Measurements from ENCODE around the gene ZBTB7C.
A peak's percentile ranks its signal among the peaks of the same experiment; 100 is the strongest.

Gene ZBTB7C

DNA sequence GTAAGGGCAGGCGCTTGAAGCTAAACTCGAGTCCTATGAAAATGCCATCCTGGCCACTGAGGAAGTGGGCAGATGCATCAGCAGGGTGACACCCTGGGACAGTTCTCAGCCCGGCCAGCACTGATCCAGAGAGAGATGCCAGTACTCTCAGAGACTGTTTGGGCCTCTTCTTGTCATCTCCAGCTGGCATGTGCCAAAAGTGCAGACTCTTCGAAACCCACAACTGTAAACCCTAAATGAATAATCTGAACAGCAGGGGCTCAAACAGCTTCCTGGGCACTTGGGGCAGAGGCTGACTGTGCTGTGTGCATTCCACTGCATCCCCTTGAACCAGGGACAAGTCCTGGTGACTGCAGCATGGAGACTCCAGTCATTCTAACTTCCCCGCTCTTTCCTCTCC, 274.6 kb downstream of the ZBTB7C start:
- DNase-seq = no peak

DNA sequence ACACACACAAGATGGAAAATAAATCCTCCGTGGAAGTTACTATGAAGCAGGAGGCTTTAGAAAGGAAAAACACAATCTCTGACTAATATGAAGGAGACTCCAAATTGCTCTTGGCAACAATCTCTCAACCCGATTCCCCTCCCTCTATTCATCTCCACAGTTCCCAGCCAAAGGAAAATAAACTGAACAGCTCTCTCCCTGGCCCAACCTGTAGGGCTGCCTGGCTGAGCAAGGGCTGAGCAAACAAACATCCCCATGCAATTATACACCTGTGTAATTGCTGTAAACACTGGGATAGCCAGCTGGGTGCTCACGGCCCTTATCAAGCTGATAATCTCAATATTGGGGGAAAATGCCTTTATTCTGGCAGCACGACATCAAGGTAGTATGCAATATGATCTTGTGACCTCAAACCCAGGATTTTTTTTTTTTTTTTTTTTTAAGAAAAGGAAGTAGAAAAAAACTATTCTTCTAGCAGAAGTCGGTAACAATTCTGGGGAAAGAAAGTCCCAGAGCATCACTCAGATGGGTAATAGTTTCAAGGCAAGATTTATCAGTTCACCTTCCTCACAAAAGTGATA, 275.4 kb downstream of the ZBTB7C start:
- DNase-seq = peak; percentile 65 to 68

DNA sequence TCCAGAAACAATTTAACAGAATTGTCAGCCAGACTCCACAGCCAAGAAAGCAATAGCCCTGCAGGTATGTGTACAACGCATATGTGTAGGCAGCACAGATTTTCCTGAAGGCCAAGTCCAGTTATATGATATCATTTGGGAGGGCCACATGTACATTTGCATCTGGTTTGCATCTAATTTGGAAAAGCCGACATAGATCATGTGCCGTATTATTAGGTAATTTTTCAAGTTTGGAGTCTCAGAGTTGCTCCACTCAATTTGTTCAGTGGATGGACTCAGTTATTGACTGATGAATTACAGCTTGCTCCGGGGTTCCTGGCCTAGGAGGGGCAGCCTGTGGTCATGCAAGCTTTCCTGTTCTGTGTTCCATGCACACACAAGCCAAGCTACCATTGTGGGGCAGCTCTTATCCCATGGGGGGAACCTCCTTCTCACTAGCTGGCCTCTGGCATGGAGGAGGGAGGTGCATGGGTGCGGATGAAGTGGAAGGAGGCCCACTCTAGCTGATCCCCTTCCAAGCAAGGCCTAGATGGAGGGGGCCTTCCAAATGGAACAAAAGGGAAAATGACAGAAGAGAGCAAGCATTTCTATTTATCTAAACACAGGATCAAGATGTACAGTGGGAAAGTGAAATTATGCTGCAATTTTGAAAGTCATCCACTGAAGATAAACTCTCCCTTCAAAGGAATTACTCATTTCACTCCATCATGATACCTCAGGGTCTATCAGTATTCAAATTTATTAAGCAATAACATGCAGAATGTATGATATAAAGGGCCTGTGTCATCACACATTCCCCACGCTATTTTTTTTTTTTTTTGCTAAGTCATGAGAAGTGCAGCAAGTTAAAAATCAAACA, 276.2 kb downstream of the ZBTB7C start:
- no peak for DNase-seq

DNA sequence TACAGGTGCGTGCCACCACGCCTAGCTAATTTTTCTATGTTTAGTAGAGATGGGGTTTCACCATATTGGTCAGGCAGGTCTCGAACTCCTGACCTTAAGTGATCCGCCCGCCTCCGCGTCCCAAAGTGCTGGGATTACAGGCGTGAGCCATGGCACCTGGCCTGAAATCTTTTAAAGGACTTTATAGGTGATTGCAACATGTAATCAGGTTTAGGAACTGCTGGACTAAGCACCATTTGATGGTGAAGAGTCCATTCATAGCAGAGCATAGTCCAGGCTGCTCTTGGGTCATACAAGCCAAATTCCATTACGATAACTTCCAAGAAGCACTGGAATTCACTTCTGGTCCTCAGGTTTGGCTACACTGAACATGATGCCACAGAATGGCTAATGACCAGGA, 278.1 kb downstream of the ZBTB7C start:
- DNase-seq = no peak

DNA sequence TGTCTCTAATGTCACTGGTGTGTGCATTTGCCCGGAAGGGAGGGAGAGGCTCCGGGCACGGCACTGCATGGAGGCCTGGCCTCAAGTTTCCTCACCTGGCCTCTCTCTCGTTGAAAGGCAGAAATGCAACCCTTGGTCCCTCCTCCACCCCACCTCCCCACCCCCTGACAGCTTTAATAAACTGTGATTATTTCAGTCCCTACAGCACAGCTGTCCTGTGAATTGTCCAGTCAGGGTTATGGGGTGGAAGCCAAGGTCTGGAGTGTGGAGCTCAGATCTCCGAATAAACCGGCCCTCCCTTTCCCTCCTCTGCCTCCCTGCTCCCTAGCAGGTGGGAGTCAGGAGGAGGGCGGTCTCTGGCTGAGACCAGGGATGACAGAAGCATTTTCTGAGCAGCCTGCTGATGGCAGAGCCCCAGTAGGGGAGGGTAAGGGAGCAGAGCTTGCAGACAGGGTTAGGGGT, 279.5 kb downstream of the ZBTB7C start:
- peak; percentile 75 for DNase-seq

DNA sequence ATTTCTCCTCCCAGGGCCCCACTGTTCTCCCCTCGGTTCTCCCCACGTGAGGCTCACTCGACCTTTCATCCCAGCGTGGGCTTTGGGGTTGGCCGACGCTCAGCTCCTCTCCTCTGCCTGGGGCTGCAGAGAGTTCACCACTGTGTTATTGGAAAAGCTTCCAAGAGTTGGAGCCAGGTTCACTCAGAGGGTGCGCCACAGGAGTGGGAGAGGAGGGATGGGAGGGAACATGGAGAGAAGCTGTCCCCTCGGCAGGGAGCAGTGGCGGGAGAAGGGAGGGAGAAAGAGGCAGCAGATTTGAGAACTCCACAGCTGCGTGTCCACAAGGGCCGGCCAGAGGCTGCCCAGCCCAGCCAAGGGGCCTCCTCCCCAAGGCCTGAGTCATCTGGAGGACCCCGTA, 281.6 kb downstream of the ZBTB7C start:
- no peak for DNase-seq

DNA sequence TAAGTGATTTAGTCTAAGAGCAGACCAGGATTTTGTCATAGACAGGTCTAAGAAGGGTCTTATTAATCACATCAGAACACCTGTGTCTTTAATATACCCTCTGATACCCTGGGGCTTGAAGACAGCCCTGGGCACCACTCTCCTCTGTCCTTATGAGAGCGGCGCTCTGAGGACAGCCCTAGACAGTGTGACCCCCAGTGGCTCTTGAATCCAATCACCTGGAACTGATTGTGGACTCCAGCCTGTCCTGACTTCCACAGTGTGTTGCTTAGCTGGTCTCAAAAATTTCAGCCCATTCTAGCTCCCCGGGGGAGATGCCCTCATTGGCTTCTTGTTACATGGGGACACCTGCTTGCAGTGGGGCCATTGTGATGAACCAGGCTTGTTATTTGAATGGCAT, 282.9 kb downstream of the ZBTB7C start:
- no peak for DNase-seq

DNA sequence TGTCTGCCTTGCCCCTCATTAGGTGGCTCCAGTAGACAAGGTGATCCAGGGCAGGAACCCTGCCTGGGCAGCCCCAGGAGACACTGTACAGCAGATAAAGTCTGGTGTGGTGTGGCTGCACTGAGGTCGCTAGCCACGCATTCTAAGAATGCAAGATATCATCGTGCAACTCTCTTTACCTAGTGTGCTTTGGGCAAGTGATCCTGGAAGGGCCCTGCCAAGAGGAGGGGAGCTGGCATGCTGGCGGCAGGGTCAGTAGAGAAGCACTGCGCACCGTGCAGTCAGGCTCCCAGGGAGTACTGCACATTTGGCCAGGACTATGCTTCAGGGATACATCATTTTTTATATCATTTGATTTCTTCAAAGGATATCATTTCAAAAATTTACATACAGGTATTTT, 283.5 kb downstream of the ZBTB7C start:
- no peak for DNase-seq

DNA sequence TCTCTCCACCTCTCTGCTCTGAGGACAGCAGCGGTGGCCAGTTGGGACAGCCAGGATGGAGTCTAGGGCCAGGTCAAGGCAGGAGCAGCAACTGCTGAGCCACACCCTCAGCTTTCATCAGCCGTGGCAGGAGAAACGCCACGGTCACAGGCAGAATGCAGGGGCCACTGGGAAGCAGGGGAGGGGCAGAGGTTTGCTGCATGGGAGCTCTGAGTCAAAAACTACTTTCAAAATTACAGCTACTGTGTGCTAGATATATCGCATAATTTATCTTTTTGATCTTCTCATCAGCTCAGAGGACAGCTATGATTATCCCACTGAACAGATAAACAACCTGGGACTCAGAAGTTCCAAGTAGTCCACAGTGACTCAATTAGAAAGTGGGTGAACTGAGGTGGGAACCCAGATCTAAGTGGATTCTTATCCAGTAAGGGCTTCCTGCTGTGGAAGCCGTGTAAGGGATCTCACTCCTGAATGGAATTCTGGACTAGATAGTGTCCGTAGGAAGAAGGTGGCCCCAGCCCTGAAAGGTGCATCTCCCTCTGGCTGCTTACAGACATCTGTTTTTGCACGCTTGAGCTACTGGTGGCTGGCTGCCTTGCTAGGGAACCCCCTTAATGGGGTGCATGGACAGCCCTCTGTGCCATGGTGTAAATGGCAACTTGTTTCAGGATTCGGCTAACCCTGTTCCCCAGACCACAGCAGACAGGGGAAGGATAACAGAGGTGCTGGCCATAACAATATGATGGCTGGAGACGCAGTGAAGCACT, 284.1 kb downstream of the ZBTB7C start:
- DNase-seq = no peak

DNA sequence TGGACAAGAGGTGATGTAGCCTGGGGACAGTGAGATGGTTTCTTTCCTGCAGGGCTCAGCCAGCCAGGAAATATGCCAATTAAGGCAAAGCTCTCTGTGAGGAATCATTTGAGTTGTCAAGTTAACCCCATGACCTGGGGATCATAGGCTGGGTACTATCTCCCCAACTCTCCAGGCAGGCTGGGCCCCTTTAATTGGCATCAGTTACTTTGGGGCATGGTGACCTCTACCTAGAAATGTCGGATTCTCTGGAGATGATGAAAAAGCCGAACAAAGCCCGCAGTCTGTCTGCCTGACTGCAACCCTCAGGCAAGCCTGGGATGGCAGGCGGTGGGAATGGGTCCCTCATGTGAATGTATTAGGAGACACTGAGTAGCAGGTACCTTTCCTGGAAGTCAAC, 285.2 kb downstream of the ZBTB7C start:
- no peak for DNase-seq

DNA sequence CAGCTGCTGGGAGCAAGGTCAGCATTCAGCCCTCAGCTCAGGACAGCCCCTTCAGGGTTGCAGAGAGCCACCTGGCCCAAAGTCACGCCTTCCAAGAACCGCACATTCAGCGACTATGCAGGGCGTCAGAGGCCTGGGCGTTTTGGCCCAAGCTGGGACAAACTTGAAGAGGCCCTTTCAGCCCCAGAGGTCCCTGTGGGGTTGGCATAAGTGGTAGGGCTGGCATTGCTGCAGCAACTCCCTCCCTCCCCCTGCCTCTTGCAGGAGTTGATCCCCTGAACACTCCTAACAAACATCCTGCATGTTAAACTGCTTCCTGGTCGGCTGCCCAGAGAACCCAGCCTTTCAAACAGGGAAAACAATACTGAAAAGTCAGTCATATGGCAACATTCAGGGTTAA, 285.9 kb downstream of the ZBTB7C start:
- no peak for DNase-seq

DNA sequence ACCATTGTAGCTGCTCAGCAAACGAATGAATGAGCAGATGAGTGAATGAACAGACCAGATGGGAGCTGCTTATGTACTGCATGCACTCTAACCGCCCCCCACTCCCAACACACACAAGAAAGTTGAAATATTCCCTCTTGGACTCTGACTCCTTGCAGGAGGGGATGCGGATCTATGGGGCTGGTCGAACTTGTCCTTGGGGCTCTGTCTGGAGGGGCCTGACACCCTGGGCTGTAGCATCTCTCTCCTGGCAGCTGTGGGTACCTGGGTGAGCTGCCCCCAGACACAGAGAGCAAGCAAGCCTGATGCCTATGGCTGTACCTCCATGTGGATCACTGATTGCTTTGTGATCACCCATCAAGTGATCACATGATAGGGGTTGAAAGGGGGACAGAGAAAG, 286.4 kb downstream of the ZBTB7C start:
- no peak for DNase-seq

DNA sequence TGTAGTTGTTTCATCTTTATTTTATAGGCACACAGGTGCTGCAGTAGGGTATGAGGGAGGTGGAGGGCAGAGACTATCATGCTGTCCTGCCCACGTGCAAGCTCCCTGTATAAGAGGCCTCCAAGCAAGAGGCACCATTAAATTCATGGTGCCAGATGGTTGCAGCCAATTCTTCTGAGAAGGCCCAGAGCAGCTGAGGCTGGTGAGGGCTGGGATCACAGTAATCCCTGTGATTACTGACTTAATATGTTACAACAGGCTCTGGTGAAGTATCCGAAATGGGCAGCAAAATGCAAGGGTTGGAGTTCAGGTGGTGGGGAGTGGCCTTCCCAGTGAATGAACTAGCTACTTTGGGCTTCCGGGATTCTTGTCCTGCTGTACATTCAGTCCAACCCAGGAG, 286.8 kb downstream of the ZBTB7C start:
- no peak for DNase-seq

DNA sequence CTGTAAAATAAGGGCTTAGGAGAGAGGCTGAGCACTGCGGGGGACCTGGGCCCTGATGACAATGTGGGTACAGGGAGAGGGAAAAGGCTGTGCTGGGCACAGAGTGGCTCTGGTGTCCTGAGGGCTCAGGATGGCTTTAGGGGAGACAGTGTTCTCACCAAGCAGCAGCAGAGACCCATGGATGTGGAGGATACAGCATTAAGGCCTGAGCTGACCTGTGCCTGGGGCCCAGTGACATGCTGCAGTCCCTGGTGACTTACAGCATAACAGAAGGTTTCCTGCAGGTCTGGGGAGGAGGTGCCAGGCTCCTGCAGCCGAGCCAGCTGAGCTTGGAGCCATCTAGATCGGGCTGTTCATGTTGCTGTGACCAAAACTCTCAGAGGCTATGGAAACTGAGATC, 287.4 kb downstream of the ZBTB7C start:
- DNase-seq = no peak

DNA sequence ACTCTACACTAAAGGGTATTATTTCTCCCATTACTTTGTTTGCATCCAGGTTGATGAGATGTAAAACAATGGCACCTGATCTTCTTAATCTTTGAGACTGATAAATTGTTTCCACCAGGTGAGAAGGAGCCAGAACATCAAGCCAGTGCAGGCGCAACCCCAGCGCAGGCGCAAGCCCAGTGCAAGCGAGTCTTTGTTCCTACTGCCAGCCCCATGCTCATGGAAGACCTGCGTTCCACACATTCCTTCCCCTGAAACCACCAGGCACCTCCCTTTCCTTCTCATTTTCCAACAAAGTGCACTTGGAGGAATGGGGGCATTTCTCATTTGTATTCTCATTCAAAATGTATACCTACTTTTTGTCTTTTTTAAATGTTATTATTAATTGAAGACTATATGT, 290.0 kb downstream of the ZBTB7C start:
- DNase-seq = no peak

DNA sequence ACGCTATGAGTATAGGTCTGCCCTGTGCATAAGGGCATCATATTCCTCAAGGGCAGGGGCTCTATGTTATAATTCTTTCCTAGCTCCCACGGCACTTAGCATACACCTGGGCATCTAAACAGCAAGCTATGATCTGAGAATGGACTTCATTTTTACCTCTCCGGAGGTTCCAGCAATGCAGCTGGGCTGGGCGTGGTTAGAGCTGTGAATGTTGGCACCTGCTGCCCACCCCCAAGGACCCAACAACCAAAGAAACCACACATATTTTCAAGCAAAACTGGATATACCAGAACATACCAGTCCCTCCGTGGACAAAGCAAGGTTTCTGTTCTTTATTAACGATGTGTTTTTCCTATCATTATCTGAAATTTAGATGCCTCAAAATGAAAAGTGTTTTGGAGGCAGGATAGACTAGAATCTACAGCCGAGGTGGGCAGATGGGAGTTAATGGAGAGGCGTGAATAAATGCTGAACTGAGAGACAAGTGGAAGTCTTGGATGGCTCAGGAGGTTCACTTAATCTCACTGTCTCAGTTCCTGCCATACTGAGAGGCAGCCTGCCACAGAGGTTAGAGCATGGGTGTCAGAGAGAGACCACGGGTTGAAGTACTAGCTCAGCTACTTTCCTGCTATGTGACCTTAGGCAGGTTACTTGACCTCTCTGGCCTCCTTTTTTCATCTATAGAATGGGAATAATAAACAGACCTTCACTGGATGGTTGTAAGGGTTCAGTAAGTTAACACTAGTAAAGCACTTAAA, 292.1 kb downstream of the ZBTB7C start:
- no peak for DNase-seq

DNA sequence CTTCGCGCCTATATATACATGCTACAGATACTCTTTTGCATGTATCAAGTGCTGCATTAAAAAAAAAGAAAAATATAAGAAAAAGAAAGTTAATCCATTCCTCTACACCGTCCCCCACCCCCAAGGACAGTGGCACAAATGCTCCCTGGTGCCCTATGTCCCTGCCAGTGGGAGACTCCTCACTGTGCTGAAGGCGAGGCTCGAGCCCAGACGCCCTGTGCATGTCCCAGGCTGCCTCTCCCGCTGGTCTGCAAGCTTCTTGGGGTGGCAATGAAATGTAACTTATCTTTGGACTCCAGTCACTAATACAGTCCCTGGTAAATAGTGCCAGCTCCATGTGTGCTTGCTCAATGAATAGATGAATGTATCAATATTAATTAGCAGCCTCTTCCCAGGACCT, 293.2 kb downstream of the ZBTB7C start:
- no peak for DNase-seq

DNA sequence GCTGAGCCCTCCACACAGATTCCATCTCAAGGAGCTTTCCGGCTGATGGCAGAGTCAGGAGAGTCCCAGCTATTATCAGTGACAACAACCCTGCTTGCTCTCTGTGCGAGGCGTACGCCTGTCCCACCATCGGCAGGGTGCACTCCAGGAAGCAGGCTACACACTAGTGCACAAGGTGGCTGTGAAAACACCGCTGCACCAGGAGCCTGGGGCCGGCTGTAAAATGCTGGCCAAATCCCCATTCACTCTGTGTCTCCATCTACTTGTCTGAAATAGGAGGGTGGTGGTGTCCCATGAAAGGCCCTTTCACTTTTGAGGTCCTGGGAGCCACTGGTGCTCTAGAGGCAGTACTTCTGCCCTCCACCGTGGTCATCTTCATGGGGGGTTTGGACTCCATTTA, 295.5 kb downstream of the ZBTB7C start:
- DNase-seq = no peak

DNA sequence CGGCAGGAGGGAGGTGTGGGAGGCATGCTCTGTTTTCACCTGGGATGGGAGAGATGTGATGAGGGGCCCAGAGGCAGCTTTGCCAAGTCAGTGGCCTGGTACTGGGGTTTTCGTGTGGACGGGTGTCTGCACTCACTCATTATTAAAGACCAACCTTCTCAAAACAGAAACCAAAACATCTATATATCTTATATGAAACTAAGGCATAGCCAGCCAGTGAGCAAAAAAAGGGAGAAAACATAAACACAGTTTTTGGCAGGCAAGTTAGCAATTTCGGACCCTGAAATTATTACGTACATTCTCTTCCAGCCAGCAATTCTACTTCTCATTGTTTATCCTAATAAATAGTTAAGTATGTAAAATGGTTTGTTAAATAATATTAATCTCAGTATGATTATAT, 297.6 kb downstream of the ZBTB7C start:
- DNase-seq = no peak

DNA sequence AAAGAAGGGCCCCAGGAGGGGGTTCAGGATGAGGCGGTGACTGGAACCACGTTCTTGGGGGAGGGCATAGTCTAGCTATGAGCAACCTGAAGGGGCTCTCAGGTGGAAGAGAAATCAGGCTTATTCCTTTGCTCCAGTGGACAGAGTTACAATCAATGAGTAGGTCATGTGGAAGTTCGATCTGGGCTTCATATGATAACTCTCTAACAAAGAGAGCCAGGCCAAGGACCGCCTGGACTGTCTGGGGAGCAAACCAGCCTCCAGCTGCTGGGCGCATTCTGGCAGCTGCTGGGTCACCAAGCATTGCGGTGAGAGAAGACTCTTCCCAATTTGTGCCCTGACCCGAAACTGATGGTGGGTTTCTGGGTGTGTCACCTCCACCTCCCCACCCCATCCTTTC, 298.4 kb downstream of the ZBTB7C start:
- no peak for DNase-seq

DNA sequence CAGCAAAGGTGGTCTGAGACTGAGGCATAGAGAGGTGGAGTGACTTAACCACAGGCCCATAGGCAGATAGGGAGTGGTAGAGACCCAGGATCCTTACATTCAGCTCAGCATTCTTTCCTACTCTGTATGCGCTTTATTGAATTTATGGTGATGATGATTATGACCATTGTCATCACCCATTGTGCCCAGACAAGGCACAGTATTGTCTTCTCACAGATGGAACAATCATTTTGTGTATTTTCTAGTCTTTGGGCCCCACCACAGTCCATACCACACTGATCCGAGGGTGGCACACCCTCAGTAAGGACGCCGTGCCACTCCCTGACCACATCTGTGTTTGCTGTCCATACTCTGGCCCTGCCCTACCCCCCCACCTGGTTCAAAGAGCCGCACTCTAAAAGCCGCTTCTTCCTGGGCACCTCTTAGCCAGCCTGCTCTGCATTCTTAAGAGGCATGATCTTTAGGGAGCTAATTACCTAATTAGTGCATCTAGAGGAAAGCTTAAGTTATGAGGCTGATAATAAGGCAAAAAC, 299.2 kb downstream of the ZBTB7C start:
- DNase-seq = no peak

DNA sequence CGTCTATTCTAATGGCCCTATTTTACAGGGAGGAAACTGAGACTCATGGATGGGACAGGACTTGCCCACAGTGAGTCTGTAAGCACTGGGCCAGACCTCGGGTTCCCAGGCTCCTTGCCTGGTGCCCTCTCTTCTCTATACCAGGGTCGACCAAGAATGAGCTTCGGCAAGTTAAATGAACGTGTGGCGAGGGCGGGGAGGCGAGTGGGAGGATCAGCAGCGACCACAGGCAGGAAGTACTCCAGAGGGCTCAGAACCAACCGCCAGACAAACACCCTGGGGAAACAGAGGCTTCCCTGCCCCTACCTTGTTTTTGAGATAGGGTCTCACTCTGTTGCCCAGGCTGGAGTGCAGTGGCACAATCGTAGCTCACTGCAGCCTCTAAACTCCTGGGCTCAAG, 301.0 kb downstream of the ZBTB7C start:
- no peak for DNase-seq

Data from SHP77 (cell line).